GM19238 (cell line): ENCODE measurements around the gene NQO2.
"Not testable (repeated sequence)": the region's sequence is repeated elsewhere in the genome, so short reads cannot be mapped to it uniquely, and the experiment has no call there.

ENCODE experiments used
- DNase-seq: peaks from one replicate; pipeline ENCODE4 v3.0.0; 2011; ENCODE audit warnings: low spot score; ENCODE audit not compliant: insufficient read length

NQO2 gene

DNA sequence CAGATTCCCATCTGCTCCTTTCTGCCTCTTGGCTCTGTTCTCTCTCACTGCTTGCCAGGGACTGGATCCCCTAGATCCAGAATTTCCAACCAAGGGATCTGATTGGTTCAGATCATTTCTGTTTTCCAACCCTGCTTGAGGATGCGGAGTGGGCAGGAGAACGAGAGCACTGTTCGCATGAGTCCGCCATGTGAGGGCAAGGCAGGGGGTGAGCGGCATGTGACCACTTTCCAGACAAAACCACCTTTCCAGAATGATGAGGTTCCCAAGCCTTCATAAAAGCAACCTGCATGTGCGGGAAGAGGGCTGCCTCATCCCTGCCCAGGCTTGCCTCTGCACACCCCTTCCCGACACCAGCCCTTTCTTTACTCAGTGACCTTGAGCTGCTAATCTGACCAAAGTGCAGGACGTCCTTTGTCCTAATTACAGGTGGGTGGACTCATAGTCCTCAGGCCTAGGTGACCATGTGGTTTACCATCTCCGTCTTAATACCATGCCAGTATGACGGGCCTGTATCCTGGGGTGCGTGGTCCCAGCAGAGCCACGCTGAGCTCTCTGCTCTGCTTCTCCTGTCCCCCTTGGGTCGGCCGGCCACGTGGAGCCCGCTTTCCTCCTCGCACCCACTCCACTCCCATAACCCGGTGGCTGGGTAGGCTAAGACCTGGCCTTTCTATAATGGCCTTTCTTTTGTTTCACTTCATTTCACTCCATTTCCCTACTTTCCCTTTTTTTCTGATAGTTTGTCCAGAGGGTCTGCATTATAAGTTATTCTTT lies 14.4 kb downstream of the NQO2 start:
- no peak for DNase-seq

DNA sequence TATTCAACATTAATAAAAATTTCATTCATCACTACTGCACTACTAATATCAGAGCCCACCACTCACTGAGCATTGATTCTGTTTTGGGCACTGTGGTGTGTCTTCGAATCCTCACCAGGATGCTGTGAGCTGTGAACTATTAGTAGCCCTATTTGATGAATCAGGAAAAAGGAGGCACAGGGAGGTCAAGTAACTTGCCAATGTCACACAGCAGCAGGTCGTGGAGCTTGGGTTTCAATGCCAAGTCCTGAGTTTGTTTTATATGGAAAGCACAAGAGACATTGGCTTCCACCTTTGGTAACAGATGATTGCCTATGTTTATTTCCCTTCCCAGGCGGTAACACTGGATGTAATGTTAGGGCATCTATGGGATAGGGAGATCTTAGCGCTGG lies 15.0 kb downstream of the NQO2 start:
- no peak for DNase-seq

DNA sequence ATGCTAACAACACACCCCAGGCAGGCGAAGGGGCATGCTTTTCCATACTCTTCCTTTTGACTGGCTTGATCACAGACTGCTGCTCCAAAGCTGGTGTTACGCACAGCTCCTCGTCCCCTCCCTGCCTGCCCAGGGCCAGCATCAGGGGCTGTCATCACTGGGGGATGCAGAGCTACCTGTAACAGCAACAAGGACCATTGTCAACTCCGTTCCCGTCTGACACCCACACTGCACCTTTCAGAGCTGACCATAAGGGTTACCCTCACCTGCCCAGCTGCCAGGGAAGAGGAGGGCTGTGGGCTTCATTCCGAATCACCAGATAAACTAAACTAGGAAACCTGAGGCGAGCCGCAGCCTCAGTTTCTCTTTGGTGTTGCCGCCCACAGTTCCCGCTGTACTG lies 15.4 kb downstream of the NQO2 start:
- DNase-seq: no peak

DNA sequence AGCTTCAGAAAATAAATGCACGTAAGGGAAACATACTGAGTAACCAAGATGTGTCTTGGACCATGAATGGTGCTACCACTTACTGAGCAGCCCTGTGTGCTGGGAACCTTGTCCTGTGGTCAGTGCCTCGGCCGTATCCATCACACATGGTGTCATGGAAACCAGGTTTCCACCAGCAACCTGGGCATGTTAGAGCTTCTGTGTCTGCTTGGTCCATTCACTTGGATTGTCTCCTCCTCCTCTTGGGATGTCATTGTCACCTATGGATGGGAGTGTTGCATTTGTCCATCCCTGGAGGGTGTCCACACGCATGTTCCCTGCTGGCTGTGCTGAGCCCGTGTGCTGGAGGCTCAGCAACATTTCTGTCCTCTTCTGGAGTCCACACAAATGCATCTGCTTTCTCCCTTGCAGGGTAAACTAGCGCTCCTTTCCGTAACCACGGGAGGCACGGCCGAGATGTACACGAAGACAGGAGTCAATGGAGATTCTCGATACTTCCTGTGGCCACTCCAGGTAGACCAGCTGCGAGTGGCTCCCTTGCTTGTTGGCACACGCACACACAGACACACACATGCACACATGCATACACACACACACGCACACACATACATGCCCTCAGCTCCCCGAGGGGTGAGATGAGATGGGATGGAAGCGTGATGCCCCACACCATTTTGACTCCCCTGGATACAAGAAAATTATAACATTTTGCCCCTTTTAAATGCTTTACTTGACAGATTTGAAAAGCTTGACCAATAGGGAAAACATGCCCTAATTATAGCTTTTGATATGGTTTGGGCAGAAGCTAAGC lies 17.0 kb downstream of the NQO2 start:
- no peak for DNase-seq

DNA sequence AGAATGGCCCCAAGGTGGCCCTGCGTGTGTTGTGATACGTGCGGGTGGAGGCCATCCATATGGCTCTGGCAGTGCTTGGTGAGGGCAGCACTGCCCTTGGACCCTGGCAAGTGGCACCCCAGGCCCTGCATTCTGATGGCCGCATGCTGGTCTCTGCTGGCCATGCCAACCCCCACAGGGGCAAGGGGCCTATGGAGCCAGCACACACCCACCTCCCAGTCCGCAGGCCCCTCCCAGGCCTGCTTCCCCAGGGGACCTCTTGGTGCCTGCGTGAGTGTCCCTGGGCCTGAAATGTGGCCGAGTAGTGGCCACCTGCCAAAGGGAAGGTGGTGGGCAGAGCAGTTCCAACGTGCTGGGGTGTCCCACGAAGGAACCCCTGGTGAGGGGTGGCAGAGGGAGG lies 17.6 kb downstream of the NQO2 start:
- DNase-seq: no peak

DNA sequence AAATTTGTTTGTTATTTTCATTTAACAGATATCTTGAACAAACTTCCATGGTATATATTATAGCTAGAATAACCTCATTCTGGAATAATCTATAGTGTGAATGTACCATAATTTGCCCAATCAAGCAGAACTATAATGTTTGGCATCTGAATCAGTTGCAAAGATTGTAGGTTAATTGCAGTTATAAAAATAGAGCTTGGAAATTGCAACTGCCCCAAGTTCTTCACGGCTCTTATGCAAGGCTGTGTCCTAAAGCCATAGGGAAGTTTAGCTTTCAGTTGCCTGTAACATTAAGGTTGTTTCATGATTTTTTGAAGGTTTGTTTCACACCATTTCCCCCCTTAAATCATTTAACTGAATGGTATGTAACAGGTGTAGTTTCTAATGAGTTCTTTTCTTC lies 19.4 kb downstream of the NQO2 start:
- DNase-seq: no peak

DNA sequence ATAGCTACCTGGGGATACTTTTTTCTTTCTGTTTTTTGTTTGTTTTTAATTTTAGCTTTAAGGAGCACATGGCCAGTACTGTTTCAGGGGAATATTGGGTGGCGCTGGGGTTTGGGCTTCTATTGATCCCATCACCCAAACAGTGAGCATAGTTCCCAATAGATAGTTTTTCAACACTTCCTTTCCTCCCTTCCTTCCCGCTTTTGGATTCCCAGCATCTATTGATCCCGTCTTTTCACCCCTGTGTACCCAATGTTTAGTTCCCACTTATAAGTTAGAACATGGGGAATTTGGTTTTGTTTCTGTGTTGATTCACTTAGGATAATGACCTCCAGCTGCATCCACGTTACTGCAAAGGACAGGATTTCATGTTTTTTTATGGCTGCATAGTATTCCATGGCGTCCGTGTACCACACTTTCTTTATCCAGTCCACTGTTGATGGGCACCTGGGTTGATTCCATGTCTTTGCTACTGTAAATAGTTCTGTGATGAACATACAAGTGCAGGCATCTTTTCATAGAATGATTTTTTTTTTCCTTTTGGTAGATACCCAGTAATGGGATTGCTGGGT lies 20.1 kb downstream of the NQO2 start:
- no peak for DNase-seq

DNA sequence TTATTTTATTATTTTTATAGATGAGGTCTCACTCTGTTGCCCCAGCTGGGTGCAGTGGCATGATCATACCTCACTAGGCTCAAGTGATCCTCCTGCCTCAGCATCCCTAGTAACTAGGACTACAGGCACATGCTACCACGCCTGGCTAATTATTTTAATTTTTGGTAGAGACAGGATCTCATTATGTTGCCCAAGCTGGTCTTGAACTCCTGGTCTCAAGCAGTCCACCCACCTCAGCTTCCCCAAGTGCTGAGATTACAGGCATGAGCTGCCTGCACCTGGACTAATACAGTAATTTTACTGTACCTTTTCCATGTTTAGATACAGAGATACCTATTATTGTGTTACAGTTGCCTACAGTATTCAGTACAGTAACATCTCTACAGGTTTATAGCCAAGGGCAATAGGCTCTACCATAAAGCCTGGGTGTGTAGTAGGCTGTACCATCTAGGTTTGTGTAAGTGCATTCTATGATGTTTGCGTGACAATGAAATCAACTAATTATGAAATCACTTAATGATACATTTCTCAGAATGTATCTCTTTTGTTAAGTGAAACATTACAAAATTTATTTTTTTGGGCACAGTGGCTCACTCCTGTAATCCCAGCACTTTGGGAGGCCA lies 21.4 kb downstream of the NQO2 start:
- DNase-seq: not testable (repeated sequence)

DNA sequence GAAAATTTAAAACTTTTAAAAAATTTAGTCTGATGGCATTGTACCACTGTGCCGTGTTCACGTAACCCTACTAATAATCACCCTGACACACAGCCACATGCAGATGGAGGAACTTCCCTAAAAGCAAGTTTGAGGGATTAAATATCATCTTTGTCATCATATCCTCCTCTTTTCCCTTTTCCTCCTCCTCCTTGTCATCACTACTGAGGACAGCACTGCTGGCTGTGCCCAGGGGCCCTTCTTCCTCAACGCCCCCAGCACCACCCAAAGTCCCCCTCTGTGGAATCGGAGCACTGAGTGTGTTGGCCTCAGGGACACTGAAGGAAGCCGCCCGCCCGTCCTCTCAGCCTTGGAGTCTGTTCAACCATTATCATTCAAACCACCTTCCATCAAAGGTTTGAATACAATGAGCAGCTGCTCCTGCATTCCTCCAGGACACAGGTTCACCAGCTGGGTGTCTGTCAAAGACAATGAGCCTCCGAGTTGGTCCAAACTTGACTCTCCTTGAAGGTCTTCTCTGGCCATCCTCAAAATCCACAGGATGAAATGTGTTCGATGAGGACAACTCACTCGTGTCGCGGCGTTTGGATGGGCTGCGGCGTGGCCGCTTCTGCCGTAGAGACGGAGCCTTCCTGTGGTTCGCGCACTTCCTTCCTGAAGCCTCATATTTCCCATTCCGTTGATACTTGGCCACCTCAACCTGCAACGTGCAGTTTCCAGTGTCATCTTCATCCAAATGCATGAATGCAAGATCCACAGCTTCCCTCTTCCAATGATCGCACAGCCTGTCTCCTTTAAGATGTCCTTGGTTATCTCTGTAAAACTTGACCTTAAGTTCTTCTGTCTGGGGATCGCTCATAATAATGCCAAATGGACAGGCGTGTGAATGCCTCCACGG lies 23.3 kb downstream of the NQO2 start:
- no peak for DNase-seq

DNA sequence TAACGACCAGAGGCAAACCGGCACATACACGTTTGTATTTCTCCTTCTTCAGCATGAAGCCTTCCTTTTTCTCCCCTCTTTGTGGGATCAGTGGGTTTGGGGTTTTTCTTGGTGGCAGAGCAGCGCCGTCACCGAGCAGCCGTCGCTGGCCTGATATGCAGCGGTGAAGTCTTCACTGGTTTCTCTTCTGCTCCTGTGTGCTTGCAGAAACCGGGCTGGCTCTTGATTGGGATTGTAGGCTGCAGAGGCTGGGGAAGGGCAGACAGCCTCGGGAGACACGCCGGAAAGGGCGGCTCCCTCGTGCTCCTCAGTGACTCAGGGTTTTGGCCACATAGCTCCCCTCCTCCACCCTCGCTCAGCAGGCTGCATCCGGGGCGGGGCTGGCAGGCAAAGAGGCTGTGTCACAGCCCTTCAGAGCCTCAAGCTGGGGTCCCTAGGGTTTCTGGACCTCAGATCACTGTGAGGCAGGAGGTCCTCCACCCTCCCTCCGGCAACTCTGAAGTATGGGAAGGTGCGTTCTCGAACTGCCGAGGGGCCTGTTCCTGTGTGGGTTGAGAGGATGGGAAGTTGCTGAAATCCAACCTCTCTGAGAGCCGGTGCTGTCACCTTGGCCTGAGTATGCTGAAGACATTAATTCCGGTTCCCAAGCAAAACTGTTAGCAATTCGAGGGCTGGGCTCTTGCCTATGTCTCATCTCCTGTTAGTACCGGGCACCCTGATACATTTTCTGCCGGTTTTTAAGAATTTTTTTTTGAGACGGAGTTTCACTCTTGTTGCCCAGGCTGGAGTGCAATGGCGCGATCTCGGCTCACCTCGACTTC lies 24.2 kb downstream of the NQO2 start:
- DNase-seq: peak; percentile 82

DNA sequence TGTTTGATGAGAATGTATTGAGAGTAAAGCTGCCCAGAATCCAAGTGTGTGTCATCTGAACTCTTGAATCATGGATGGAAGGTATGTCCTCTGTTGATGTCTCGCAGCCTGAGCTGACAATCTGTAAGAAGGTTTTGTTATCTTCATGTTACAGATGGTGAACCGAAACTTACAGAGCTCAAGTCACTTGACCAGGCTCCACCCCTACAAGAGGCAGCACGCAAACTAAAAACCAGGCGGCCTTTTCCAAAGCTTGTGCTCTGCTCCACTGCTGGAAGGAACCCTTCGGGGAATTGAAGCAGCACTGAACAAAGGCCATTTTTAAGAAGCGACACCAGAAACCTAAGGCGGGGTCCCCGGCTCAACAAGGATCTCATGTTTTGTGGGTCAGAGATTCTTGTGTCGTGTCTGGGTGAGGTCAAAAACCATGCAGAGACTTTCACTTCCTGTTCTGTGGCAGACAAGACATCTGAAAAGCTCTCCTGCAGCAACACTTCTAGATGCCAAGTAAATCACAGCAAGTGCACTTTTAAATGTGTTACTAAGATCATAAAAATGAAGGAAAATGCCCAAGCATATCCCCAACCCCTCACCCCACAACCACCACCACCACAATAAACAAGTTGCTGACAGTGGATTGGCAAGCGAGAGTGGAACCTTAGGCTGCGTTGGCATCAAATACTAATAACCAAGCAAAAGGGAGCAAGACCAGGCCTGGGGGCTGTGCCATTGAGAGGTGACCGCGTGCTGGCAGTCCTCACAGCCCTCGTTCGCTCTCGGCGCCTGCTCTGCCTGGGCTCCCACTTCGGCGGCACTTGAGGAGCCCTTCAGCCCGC lies 27.3 kb downstream of the NQO2 start:
- DNase-seq: peak; percentile 65

DNA sequence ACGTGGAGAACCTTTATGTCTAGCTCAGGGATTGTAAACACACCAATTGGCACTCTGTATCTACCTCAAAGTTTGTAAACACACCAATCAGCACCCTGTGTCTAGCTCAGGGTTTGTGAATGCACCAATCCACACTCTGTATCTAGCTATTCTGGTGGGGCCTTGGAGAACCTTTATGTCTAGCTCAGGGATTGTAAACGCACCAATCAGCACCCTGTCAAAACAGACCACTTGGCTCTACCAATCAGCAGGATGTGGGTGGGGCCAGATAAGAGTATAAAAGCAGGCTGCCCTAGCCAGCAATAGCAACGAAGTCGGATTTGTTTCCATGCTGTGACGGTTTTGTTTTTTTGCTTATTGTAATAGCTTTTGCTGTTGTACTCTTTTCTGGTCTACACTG lies 28.5 kb downstream of the NQO2 start:
- not testable (repeated sequence) for DNase-seq

DNA sequence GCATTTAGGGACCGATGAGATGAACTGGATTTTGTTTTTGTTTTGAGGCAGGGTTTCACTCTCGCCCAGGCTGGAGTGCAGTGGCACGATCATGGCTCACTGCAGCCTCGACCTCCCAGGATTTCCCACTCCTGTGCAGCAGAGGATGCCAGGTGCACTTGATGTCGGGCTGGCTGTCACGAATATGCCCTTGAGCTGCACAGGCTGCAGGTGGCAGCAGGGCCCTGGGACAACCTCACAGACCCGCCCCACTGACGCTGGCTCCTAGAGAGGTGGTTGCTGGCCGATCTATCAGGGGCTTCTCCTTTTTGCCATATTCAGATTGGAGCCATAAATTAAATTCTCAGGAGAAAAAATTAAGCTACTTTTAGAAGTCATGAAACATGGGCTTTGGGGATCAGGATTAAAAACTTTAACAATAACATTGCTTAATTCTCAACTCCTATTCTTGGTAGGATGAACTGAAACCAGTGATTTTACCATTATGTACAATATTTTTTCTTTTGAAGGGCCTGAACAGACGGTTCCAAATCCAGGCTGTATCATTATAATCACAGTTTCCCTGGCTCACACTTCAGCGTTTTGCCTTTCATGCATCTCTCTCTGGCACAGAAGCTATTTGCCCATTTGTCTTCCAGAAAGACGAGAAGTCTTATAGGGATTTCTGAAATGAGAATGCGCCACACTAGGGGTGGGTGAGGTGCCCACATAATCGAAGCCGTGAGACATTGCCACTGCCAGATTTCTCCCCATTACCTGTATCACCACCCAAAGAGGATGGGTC lies 32.4 kb downstream of the NQO2 start:
- DNase-seq: no peak

DNA sequence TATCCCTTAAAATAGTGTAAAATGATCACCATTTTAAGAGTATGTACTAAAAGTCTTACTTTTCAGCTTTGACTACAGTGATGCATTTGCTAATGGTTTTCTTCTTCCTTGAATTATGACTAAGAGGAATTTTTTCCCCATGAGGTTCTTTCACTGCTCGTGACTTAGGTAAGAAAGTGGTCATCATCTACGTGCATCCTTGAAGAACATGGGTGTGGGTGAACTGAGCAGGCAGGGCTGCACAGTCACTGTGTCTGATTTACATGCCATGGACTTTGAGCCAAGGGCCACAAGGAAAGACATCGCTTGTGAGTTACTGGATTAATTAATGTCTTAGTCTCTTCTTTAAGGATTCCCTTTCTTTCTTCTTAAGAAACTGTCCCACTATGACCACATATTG lies 33.3 kb downstream of the NQO2 start:
- no peak for DNase-seq

DNA sequence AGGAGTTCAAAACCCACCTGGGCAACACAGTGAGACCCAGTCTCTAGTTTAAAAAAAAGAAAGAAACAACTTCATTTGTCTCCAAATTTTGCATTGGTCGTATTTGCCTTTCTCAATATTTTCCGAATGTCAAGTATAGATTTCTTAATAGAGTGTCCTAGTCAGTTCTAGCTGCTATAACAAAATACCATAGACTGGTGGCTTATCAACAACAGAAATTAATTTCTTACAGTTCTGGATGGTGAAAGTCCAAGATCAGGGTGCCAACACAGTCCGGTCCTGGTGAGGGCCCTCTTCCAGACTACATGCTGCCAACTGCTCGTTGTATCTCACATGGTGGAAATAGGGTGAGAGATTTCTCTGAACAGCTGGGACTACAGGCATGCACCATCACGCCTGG lies 34.0 kb downstream of the NQO2 start:
- no peak for DNase-seq

DNA sequence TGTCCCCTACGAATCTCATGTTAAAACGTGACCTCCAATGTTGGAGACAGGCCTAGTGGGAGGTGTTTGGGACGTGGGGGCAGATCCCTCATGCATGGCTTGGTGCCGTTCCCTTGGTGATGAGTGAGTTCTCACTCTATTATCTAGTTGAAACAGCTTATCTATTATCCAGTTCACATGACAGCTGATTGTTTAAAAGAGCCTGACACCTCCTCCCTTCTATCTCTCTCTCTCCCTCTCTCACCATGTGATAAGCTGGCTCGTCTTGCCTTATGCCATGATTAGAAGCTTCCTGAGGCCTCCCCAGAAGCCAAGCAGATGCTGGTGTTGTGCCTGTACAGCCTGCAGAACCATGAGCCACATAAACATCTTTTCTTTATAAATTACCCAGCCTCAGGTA lies 35.7 kb downstream of the NQO2 start:
- no peak for DNase-seq

DNA sequence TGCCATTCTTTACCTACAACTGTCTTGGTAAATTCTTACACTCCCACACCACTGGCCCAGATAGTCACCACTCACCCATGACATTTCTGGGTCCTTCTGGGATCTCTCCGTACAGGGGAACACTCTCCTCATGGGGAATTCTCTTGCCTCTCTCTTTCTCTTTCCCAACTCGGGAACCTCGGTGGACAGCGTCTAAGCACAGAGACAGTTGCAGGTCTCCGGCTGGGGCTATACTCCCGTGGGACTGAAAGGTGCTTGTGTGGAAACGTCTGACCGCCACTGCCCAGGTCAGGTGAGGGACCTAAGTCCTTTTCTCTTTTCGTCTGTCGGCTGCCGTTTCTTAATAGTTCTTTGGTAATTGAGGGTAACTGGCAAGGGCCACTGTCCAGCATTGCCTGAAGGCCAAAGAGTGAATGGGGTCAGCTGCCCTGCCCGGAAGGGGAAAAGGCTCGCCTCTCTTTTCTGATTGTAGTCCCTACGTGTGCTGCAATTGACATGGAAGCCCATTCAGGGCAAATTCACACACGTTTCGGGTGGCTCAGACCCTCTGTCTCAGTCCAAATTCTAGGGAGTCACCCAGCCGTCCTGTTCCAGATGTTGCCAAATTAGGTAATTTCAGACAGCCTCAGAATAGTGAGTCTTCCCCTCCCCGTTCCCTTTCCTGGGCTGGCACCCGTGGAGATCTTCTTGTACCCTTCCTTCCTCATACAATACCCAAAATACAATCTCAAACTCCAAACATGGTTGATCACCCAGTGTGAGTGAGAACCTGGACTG lies 37.4 kb downstream of the NQO2 start:
- no peak for DNase-seq
